G401 (cell line): ENCODE results near the gene CCR5. TPM values are rescaled to one million over a fixed set of nuclear protein-coding genes. Genes with fewer than 3 reads are reported as not detected.

Experiments
- DNase-seq: peaks from one replicate; pipeline ENCODE4 v3.0.0-alpha.2; 2015; ENCODE audit warnings: low spot score
- in situ Hi-C: cut with HindIII; loops from 2 replicates; pipeline ENCODE4 v1.10.0; 2016; ENCODE audit warnings: low sequenced_read_pairs, mixed read lengths
- total RNA-seq: library from RNA; depleted of rRNA; stranded (reverse); fragments of >200 nt; shearing (Covaris generic); gene quantifications from 2 replicates; pipeline ENCODE4 v1.2.3, GENCODE V29; 2014; rRNA removed

CCR5 gene
- total RNA-seq, 1 experiment from 2014 or later: 0.20 TPM

GRCh38 chr3:46422617-46423016, 51.9 kb downstream of the CCR5 start:
- peak; percentile 34 for DNase-seq
- in situ Hi-C loops: no loop called here

GRCh38 chr3:46423588-46423987, 52.8 kb downstream of the CCR5 start:
- in situ Hi-C loops: no loop called here

More at GRCh38 chr3:46423588-46423987, 52.8 kb downstream of the CCR5 start:
- DNase-seq: no peak

Other genes with a start within 250 kb of the CCR5 start
- gene CCR1, start 162.6 kb upstream of the CCR5 start, total RNA-seq: 16.2 and 23.0 TPM in 2 replicates
- 1.1 and 11.5 TPM in 2 replicates for gene CCR3, start 128.5 kb upstream of the CCR5 start, total RNA-seq
- not detected in 2 replicates for gene CCR2, start 16.8 kb upstream of the CCR5 start, total RNA-seq
- gene CCRL2, start 36.3 kb downstream of the CCR5 start, total RNA-seq: 0.98 and 3.2 TPM in 2 replicates
- gene LTF, start 94.0 kb downstream of the CCR5 start, total RNA-seq: not detected in 2 replicates
- gene RTP3, start 127.0 kb downstream of the CCR5 start, total RNA-seq: not detected in 2 replicates
- gene LRRC2, start 195.4 kb downstream of the CCR5 start, total RNA-seq: not detected in 2 replicates
- gene FAM240A, start 241.6 kb downstream of the CCR5 start, total RNA-seq: not detected in 2 replicates